ENCODE data around the gene COL18A1. TPM values are rescaled to one million over a fixed set of nuclear protein-coding genes. Genes with fewer than 3 reads are reported as not detected.
A peak's percentile ranks its signal among the peaks of the same experiment; 100 is the strongest.
"Not testable (repeated sequence)": the region's sequence is repeated elsewhere in the genome, so short reads cannot be mapped to it uniquely, and the experiment has no call there.

COL18A1 gene
- total RNA-seq, 4 donors from 2014 or later = 19.3 to 121 (median 23.3) TPM

- TF ChIP-seq, protein P1, sequence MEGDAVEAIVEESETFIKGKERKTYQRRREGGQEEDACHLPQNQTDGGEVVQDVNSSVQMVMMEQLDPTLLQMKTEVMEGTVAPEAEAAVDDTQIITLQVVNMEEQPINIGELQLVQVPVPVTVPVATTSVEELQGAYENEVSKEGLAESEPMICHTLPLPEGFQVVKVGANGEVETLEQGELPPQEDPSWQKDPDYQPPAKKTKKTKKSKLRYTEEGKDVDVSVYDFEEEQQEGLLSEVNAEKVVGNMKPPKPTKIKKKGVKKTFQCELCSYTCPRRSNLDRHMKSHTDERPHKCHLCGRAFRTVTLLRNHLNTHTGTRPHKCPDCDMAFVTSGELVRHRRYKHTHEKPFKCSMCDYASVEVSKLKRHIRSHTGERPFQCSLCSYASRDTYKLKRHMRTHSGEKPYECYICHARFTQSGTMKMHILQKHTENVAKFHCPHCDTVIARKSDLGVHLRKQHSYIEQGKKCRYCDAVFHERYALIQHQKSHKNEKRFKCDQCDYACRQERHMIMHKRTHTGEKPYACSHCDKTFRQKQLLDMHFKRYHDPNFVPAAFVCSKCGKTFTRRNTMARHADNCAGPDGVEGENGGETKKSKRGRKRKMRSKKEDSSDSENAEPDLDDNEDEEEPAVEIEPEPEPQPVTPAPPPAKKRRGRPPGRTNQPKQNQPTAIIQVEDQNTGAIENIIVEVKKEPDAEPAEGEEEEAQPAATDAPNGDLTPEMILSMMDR (IDR thresholded peaks at IDR 0.05) = no peak
- no peak for TF ChIP-seq EP300 (IDR thresholded peaks at IDR 0.05; ENCODE audit: low read depth)
- no peak for TF ChIP-seq POLR2A (IDR thresholded peaks at IDR 0.05)
- TF ChIP-seq POLR2AphosphoS5 (IDR thresholded peaks at IDR 0.05) = no peak
- intact Hi-C loops (cut with DNase I; ENCODE audit: low total_unique reads) = no loop called here
- in situ Hi-C loops (cut with MboI; ENCODE audit: low pct_ligation_motif_present in 1 of 4, low pct_unique_long_range_greater_than_20kb in 1 of 4, low sequenced_read_pairs in 3 of 4) = no loop called here
- Histone ChIP-seq H3K9me3 (peaks cover 10% of the 10 kb centered on the region in 2 donors), H3K4me1 (peaks cover 0 to 10% (median 7%) of the 10 kb centered on the region in 4 donors), H3K27me3 (no peaks in the 10 kb centered on the region), H3K36me3 (peaks cover 0 to 10% (median 0%) of the 10 kb centered on the region in 4 donors), H3K27ac (peak overlapping the region in 1 of 4 donors; percentile 2), H3K4me3 (no peak overlapping the region)
- no peak for DNase-seq
- 92% methylated on average over 7 of the region's 11 CpGs; no CpG with 5 or more reads in 1 of the 2 donors for WGBS, 2 donors (ENCODE audit: low coverage in 1 of 2)
Measured at GRCh38 chr21:45524756-45525152, 119.8 kb downstream of the COL18A1 start.

DNA sequence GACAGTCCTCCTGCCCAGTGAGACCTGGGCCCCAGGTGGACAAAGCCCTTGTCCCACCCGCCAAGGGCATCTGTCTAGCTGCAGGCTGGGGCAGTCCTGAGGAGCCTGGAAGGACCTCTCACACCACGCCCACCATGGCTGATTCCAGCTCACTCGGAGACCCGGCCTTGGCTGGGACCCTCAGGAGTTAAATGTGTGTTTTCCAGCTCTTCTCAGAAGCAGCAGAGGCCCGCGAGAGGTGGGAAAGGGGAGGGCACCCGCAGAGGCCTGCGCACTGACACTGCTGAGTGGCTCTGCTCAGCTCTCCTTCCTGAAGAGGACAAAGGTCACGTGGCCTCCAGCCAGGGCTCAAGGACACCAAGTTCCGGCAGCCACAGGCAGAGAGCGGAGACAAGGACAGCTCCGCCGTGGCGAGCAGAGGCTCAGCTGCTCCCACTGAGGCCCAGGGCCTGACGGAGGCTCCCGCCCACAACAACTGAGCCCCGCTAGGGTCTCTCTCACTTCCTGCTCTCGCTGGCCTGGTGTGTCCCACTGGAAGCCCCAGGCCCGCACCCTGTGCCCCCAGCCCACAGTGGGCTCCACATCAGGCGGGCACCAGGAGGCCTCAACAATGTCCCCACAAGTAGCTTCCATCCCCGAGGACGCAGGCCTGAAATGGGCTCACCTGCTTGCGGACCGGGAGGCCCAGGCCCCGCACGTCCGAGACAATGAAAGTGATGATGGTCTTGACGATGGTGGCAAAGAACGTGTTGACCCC is 120.4 kb downstream of the COL18A1 start:
- DNase-seq = peak; percentile 76
- H3K27ac ChIP-seq = peak overlapping the region in 2 of 4 donors; percentile 2 to 20
- TF ChIP-seq POLR2AphosphoS5 (IDR thresholded peaks at IDR 0.05) (no peak), EP300 (IDR thresholded peaks at IDR 0.05; ENCODE audit: low read depth) (no peak), POLR2A (IDR thresholded peaks at IDR 0.05) (peak; percentile 16)
- TF ChIP-seq, protein P1 (IDR thresholded peaks at IDR 0.05) = no peak
- intact Hi-C loops (cut with DNase I; ENCODE audit: low total_unique reads) = no loop called here
- H3K27me3 ChIP-seq = no peaks in the 10 kb centered on the region
- no peak overlapping the region for H3K4me3 ChIP-seq
- WGBS, 2 donors (ENCODE audit: low coverage in 1 of 2) = 73% methylated on average over 29 of the region's 29 CpGs; no CpG with 5 or more reads in 1 of the 2 donors
- in situ Hi-C loops (cut with MboI; ENCODE audit: low pct_ligation_motif_present in 1 of 4, low pct_unique_long_range_greater_than_20kb in 1 of 4, low sequenced_read_pairs in 3 of 4) = no loop called here
- peaks cover 0 to 10% (median 7%) of the 10 kb centered on the region in 4 donors for H3K4me1 ChIP-seq
- peaks cover 4 to 5% of the 10 kb centered on the region in 2 donors for H3K9me3 ChIP-seq
- peaks cover 0 to 7% (median 0%) of the 10 kb centered on the region in 4 donors for H3K36me3 ChIP-seq

DNA sequence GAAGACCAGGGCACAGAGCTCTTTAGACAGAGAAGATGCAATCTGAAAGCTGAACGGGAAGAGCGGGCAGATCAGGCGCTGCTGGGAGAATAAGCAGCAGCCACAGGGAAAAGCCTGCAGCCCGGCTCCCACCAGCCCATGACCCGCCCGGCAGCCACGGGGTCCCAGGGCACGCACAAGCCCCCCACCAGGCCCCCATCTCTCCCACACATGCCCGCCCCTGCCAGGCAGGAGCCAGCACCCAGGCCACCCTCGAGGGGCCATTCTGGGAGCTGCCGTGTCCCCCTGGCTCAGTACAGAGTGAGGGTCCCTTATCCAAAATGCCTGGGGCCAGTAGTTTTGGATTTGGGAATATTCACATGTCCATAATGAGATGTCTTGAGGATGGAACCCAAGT is 120.9 kb downstream of the COL18A1 start:
- peaks cover 0 to 10% (median 7%) of the 10 kb centered on the region in 4 donors for H3K4me1 ChIP-seq
- no peaks in the 10 kb centered on the region for H3K27me3 ChIP-seq
- peak; percentile 7 for DNase-seq
- in situ Hi-C loops (cut with MboI; ENCODE audit: low pct_ligation_motif_present in 1 of 4, low pct_unique_long_range_greater_than_20kb in 1 of 4, low sequenced_read_pairs in 3 of 4) (no loop called here), intact Hi-C loops (cut with DNase I; ENCODE audit: low total_unique reads) (no loop called here)
- H3K4me3 ChIP-seq = no peak overlapping the region
- TF ChIP-seq POLR2AphosphoS5 (IDR thresholded peaks at IDR 0.05) (no peak), EP300 (IDR thresholded peaks at IDR 0.05; ENCODE audit: low read depth) (no peak), POLR2A (IDR thresholded peaks at IDR 0.05) (no peak)
- TF ChIP-seq, protein P1 (IDR thresholded peaks at IDR 0.05) = no peak
- 88 to 95% methylated on average over 4 to 11 of the region's 11 CpGs for WGBS, 2 donors (ENCODE audit: low coverage in 1 of 2)
- H3K36me3 ChIP-seq = peaks cover 0 to 7% (median 0%) of the 10 kb centered on the region in 4 donors
- no peak overlapping the region for H3K27ac ChIP-seq
- peaks cover 4% of the 10 kb centered on the region in 2 donors for H3K9me3 ChIP-seq

DNA sequence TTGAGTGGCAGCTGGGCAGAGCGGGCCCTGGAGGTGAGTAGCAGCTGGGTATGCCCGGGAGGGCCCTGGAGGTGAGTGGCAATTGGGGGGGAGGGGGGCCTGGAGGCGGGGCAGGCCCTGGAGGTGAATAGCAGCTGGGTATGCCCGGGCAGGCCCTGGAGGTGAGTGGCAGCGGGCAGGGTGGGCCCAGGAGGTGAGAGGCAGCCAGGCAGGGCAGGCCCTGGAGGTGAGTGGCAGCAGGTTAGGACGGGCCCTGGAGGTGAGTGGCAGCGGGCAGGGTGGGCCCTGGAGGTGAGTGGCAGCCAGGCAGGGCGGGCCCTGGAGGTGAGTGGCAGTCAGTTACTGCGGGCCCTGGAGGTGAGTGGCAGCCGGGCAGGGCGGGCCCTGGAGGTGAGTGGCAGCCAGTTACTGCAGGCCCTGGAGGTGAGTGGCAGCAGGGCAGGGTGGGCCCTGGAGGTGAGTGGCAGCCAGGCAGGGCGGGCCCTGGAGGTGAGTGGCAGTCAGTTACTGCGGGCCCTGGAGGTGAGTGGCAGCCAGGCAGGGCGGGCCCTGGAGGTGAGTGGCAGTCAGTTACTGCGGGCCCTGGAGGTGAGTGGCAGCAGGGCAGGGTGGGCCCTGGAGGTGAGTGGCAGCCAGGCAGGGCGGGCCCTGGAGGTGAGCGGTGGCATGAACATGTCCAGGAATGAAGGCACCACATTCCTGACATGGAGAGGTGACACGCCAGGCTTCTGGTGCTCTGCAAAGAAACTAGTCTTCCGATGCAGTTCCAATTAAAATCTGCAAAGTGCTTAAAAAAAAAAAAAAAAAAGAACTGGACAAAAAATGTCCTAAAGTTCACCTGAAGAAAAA is 122.4 kb downstream of the COL18A1 start:
- DNase-seq = peak; percentile 12
- H3K27me3 ChIP-seq; H3K36me3 ChIP-seq; H3K27ac ChIP-seq; H3K4me3 ChIP-seq; intact Hi-C loops (cut with DNase I; ENCODE audit: low total_unique reads); H3K9me3 ChIP-seq; in situ Hi-C loops (cut with MboI; ENCODE audit: low pct_ligation_motif_present in 1 of 4, low pct_unique_long_range_greater_than_20kb in 1 of 4, low sequenced_read_pairs in 3 of 4): not testable (repeated sequence)
- 87 to 100% methylated on average over 2 to 19 of the region's 19 CpGs for WGBS, 2 donors (ENCODE audit: low coverage in 1 of 2)
- peaks cover 0 to 11% (median 8%) of the 10 kb centered on the region in 4 donors for H3K4me1 ChIP-seq

Measured in transverse colon (tissue), 4 donors.